IPS-NIHi11 (cell line): ENCODE data around the gene PLPPR3.

ENCODE experiments used
- DNase-seq: peaks from one replicate; pipeline ENCODE4 v3.0.0; 2012; ENCODE audit warnings: mixed read lengths, low spot score

PLPPR3 gene

DNA sequence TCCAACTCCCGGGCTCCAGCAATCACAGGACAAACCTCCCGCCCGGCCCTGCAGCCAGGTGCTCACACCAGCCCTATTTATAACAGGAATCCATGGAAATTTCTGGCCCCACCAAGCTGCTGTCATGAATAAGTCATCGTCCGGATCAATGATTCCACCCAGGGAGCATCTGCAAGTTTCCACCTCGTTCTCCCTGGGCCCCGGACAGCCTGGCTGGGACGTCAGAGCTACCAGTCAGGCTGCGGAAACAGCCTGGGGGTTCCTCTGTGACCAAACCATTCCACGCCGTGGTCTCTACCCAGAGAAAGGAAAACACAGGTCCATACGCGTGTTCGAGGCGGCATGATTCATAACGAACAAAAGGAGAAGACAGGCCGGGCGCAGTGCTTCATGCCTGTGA is 45.2 kb downstream of the PLPPR3 start:
- no peak for DNase-seq

DNA sequence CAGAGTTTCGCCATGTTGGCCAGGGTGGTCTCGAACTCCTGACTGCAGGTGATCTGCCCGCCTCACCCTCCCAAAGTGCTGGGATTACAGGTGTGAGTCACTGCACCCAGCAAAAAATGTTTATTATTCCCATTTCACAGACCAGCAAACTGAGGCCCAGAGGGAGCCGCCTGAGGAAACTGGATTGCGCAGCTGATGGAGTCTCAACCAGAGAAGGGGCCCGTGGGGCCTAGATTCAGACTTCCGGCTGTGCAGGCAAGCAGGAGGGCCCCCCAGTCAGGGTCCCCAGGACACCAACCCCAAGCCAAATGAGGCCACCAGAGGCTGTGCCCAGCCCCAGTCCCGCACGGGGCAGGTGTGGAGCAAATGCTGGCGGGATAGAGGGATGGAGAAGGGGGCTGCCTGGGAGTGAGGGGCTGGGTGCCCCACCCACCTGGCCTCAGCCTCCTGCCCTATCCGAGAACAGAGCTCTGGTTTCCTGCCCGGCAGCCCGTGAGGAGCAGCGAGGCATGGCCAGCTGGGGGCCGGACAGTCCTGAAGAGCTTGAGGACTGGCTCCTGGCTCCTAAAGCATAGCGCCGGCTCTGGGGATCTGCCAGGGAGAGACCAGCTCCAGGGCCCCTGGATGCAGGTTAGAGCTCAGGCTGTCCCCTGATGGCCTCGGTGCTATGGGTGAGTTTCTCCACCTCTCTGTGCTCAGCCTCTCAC is 48.9 kb downstream of the PLPPR3 start:
- DNase-seq = peak; percentile 70

- DNase-seq = no peak
Measured at GRCh38 chr19:772063-772462, 49.7 kb downstream of the PLPPR3 start.

GRCh38 chr19:771332-771785 is 50.4 kb downstream of the PLPPR3 start:
- DNase-seq = peak; percentile 52

GRCh38 chr19:769616-770015 is 52.1 kb downstream of the PLPPR3 start:
- DNase-seq = no peak

DNA sequence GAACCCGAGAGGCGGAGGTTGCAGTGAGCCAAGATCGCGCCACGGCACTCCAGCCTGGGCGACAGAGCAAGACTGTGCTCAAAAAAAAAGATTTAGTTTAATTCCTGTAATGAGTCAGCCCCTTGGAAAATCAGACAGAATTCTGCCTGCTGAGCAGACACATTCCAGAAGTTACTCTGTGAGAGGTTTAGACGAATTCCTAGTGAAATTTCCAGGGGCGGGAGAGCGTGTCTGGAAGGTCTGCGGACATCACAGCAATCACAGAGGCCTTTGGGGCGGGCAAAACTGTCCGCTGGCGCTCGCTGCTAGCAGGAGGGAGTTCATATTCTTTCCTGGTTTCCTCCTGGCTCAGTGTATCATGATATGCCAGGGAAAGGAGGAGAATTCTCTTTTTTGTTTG is 53.3 kb downstream of the PLPPR3 start:
- DNase-seq = no peak

DNA sequence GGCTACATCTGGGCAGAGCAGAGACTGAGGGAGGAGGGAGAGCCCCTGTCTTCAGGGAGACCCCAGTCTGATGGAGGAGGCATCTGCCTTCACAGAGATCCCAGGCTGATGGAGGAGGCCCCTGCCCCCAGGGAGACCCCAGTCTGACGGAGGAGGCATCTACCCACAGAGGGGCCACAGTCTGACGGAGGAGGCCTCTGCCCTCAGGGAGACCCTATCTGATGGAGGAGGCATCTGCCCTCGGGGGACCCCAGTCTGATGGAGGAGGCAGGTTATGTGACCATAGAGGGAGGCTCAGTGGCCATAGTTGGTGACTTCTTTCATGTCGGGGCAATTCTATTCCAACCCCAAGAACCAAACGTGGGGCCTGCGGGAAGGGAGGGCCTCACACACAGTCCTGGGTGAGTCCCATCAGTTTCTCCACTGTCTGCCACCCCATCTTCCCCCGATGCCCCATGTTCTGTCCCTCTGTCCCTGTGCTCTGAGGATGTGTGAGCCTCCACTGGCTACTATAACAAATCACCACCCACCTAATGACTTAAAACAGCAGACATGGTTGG is 56.5 kb downstream of the PLPPR3 start:
- no peak for DNase-seq

GRCh38 chr19:764301-764700 is 57.5 kb downstream of the PLPPR3 start:
- DNase-seq = no peak

DNA sequence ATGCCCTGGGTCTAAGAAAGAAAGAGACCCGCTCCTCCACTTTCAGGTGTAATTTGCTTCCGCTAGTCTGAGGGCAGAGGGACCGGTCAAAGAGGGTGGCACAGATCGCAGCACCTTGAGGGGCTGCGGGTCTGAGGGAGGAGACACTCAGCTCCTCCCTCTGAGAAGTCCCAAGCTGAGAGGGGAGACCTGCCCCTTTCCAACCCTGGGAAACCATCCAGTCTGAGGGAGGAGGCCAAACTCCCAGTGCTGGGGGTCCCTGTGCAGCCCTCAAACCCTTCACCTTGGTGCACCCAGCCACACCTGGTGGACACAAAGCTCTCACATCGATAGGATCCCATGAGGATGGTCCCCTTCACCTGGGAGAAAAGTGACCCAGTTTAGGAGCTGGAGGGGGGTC is 57.9 kb downstream of the PLPPR3 start:
- no peak for DNase-seq

DNA sequence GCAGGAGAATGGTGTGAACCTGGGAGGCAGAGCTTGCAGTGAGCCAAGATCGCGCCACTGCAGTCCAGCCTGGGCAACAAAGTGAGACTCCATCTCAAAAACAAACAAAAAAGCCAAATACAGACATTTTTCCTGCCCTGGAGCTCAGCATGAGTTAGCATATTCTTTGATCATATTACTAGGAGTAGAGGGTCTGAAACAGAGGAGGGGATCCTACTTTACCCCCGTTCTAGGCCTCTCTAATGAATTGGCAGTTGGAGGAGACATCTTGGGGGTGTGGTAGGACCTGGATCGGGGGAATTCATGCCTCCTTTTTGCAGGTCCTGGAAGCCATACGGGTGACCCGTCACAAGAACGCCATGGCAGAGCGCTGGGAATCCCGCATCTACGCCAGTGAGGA is 58.6 kb downstream of the PLPPR3 start:
- DNase-seq = no peak
